Measurements from ENCODE around the gene PCYT1A.

DNA sequence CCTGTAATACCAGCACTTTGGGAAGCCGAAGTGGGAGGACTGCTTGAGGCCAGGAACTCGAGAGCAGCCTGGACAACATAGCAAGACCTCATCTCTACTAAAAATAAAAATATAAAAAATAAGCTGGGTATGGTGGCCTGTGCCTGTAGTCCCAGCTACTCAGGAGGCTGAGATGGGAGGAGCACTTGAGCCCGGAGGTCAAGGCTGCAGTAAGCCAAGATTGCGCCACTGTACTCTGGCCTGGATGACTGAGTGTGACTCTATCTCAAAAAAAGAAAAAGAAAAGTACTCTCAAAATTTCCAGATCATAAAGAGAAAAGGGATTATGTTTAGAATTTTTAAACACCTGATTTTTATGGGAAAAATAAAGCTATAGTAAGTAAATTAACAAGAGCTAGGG is 47.1 kb downstream of the PCYT1A start:
- TF ChIP-seq, protein P1, sequence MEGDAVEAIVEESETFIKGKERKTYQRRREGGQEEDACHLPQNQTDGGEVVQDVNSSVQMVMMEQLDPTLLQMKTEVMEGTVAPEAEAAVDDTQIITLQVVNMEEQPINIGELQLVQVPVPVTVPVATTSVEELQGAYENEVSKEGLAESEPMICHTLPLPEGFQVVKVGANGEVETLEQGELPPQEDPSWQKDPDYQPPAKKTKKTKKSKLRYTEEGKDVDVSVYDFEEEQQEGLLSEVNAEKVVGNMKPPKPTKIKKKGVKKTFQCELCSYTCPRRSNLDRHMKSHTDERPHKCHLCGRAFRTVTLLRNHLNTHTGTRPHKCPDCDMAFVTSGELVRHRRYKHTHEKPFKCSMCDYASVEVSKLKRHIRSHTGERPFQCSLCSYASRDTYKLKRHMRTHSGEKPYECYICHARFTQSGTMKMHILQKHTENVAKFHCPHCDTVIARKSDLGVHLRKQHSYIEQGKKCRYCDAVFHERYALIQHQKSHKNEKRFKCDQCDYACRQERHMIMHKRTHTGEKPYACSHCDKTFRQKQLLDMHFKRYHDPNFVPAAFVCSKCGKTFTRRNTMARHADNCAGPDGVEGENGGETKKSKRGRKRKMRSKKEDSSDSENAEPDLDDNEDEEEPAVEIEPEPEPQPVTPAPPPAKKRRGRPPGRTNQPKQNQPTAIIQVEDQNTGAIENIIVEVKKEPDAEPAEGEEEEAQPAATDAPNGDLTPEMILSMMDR (IDR thresholded peaks at IDR 0.05), result no peak
- TF ChIP-seq POLR2A (IDR thresholded peaks at IDR 0.05) (no peak), POLR2AphosphoS5 (IDR thresholded peaks at IDR 0.05) (no peak)

Measured in breast epithelium (tissue), 3 donors.